H1 (cell line): ENCODE data around the gene PGM2L1. TPM values are rescaled to one million over a fixed set of nuclear protein-coding genes. Genes with fewer than 3 reads are reported as not detected.

Experiments
- CTCF ChIA-PET: fragments of 300-600 bp; sonication (Branson Sonifier 250); formaldehyde crosslinking; loops from one replicate; lab custom pipeline; 2021; ENCODE audit not compliant: partially characterized antibody; lab: Charles Lee
- POLR2A ChIA-PET: fragments of 300-600 bp; sonication (Branson Sonifier 250); formaldehyde crosslinking; loops from one replicate; lab custom pipeline; 2021; ENCODE audit warnings: inconsistent platforms; ENCODE audit not compliant: partially characterized antibody; lab: Charles Lee
- DNase-seq, 2 experiments: peaks; one replicate each; pipeline versions ENCODE4 v3.0.0 to v3.0.0-alpha.2; 2010 to 2022; ENCODE audit warnings: low spot score in 2 of 2, low read depth in 1 of 2, mixed read lengths in 1 of 2
- FAIRE-seq: peaks from 2 replicates; lab custom pipeline; 2011; peaks lifted over from hg19 to GRCh38; lab: Jason Lieb, UNC
- H2AFZ ChIP-seq: 2 replicates; pipeline ENCODE4 v1.8.1; 2012; ENCODE audit warnings: low read length, inconsistent platforms
- H2AK5ac ChIP-seq: 2 replicates; pipeline ENCODE4 v1.6.1; 2013; ENCODE audit warnings: low read depth, low read length
- H2BK120ac ChIP-seq: replicated peaks from 2 replicates; pipeline ENCODE3; 2013; ENCODE audit warnings: low read depth, low read length, inconsistent platforms
- H2BK12ac ChIP-seq: 2 replicates; pipeline ENCODE4 v1.6.1; 2013; ENCODE audit warnings: low read depth, low read length
- H2BK15ac ChIP-seq: 2 replicates; pipeline ENCODE4 v1.6.1; 2013; ENCODE audit warnings: low read length
- H2BK20ac ChIP-seq: 2 replicates; pipeline ENCODE4 v1.6.1; 2013; ENCODE audit warnings: low read length
- H2BK5ac ChIP-seq: 2 replicates; pipeline ENCODE4 v1.6.1; 2013; ENCODE audit warnings: low read depth, low read length
- H3K14ac ChIP-seq: 2 replicates; pipeline ENCODE4 v1.6.1; 2013; ENCODE audit warnings: inconsistent platforms; ENCODE audit not compliant: insufficient read length
- H3K18ac ChIP-seq: 2 replicates; pipeline ENCODE4 v1.6.1; 2013; ENCODE audit warnings: low read length; ENCODE audit errors: extremely low read depth
- H3K23ac ChIP-seq: 2 replicates; pipeline ENCODE4 v1.6.1; 2013; ENCODE audit warnings: inconsistent platforms; ENCODE audit not compliant: insufficient read length
- H3K23me2 ChIP-seq: 2 replicates; pipeline ENCODE4 v1.6.1; 2013; ENCODE audit warnings: low read depth, low read length
- H3K27ac ChIP-seq: 2 replicates; pipeline ENCODE4 v1.6.1; 2011; ENCODE audit warnings: low read depth, low read length, inconsistent platforms
- H3K27me3 ChIP-seq, 4 experiments: replicated peaks in 1 of 4; 1 replicate in 1 of 4; 2 replicates in 3 of 4; pipeline versions ENCODE4 v1.6.1 to v1.8.1; 2011 to 2013; ENCODE audit warnings: low read length in 3 of 4, mild to moderate bottlenecking in 3 of 4, inconsistent platforms in 2 of 4, mixed read lengths in 2 of 4, moderate library complexity in 1 of 4; ENCODE audit not compliant: control insufficient read depth in 3 of 4, insufficient read depth in 3 of 4; ENCODE audit errors: extremely low read depth in 1 of 4
- H3K36me3 ChIP-seq, 4 experiments: 2 replicates each; pipeline versions ENCODE4 v1.6.1 to v1.8.1; 2011 to 2013; ENCODE audit warnings: mild to moderate bottlenecking in 4 of 4, low read length in 3 of 4, moderate library complexity in 2 of 4, control low read depth in 1 of 4, inconsistent platforms in 1 of 4; ENCODE audit not compliant: insufficient read depth in 4 of 4, control insufficient read depth in 2 of 4
- H3K4ac ChIP-seq: replicated peaks from 2 replicates; pipeline ENCODE3; 2013; ENCODE audit warnings: low read length, low read depth, mixed read lengths, inconsistent platforms; ENCODE audit not compliant: insufficient read length
- H3K4me1 ChIP-seq, 4 experiments: replicated peaks in 1 of 4; 1 replicate in 1 of 4; 2 replicates in 3 of 4; pipeline versions ENCODE4 v1.6.1 to v1.8.1; 2011 to 2013; ENCODE audit warnings: low read length in 3 of 4, inconsistent platforms in 2 of 4, mixed read lengths in 1 of 4; ENCODE audit not compliant: insufficient read depth in 4 of 4, control insufficient read depth in 3 of 4
- H3K4me2 ChIP-seq, 2 experiments: 2 replicates each; pipeline versions ENCODE4 v1.6.1 to v1.8.1; 2011 to 2013; ENCODE audit warnings: low read depth in 2 of 2, low read length in 2 of 2, control low read depth in 1 of 2, inconsistent platforms in 1 of 2, mild to moderate bottlenecking in 1 of 2; ENCODE audit not compliant: insufficient read depth in 1 of 2
- H3K4me3 ChIP-seq, 4 experiments: fragments of 200-600, 300-600 bp in 1 of 4; sonication (generic), shearing (Covaris generic), sonication (Bioruptor Twin) in 1 of 4; 2 replicates each; pipeline versions ENCODE4 v1.5.1 to v1.8.1; 2011 to 2016; ENCODE audit warnings: low read length in 4 of 4, low read depth in 3 of 4, control low read depth in 2 of 4, inconsistent platforms in 2 of 4, mild to moderate bottlenecking in 2 of 4, mixed read lengths in 1 of 4, moderate library complexity in 1 of 4; ENCODE audit not compliant: insufficient read depth in 2 of 4; ENCODE audit errors: extremely low read depth in 1 of 4
- H3K56ac ChIP-seq: replicated peaks from 2 replicates; pipeline ENCODE3; 2013; ENCODE audit warnings: low read depth, mild to moderate bottlenecking, mixed read lengths, low read length, inconsistent platforms; ENCODE audit not compliant: insufficient read length
- H3K79me1 ChIP-seq: 2 replicates; pipeline ENCODE4 v1.6.1; 2013; ENCODE audit warnings: low read depth, low read length, control low read depth
- H3K79me2 ChIP-seq, 2 experiments: 2 replicates each; pipeline versions ENCODE4 v1.6.1 to v1.8.1; 2012 to 2013; ENCODE audit warnings: low read length in 2 of 2, mild to moderate bottlenecking in 2 of 2, inconsistent platforms in 1 of 2; ENCODE audit not compliant: insufficient read depth in 2 of 2, control insufficient read depth in 1 of 2
- H3K9ac ChIP-seq, 4 experiments: replicated peaks in 1 of 4; 1 replicate in 1 of 4; 2 replicates in 3 of 4; pipeline versions ENCODE4 v1.6.1 to v1.8.1; 2011 to 2013; ENCODE audit warnings: low read depth in 3 of 4, low read length in 3 of 4, control low read depth in 2 of 4, mild to moderate bottlenecking in 2 of 4, moderate library complexity in 2 of 4, inconsistent platforms in 1 of 4; ENCODE audit errors: extremely low read depth in 1 of 4
- H3K9me3 ChIP-seq, 2 experiments: 2 replicates each; pipeline versions ENCODE4 v1.6.1 to v1.8.1; 2012 to 2013; ENCODE audit warnings: mild to moderate bottlenecking in 2 of 2, moderate library complexity in 2 of 2, control low read depth in 1 of 2, inconsistent platforms in 1 of 2, low read depth in 1 of 2, low read length in 1 of 2, mixed read lengths in 1 of 2; ENCODE audit not compliant: insufficient read depth in 2 of 2
- H4K20me1 ChIP-seq, 2 experiments: replicated peaks in 1 of 2; 2 replicates each; pipeline versions ENCODE3 to v1.8.1; 2011 to 2013; ENCODE audit warnings: inconsistent platforms in 2 of 2, low read length in 2 of 2, mild to moderate bottlenecking in 1 of 2; ENCODE audit not compliant: insufficient read depth in 2 of 2, control insufficient read depth in 1 of 2
- H4K5ac ChIP-seq: 2 replicates; pipeline ENCODE4 v1.6.1; 2013; ENCODE audit warnings: low read length, low read depth, mixed read lengths, inconsistent platforms; ENCODE audit not compliant: insufficient read length
- H4K8ac ChIP-seq: 2 replicates; pipeline ENCODE4 v1.8.0; 2013; ENCODE audit warnings: mild to moderate bottlenecking, moderate library complexity, low read length, inconsistent platforms; ENCODE audit not compliant: insufficient read depth; ENCODE audit errors: extremely low read depth
- H4K91ac ChIP-seq: replicated peaks from 2 replicates; pipeline ENCODE3; 2013; ENCODE audit warnings: low read length, mixed read lengths, inconsistent platforms; ENCODE audit not compliant: insufficient read length
- ATF3 ChIP-seq: IDR thresholded peaks from 2 replicates; pipeline ENCODE4 v1.6.1; 2011; ENCODE audit warnings: low read depth, mild to moderate bottlenecking, low read length; ENCODE audit not compliant: insufficient read depth
- EGR1 ChIP-seq: IDR thresholded peaks from 2 replicates; pipeline ENCODE4 v1.6.1; 2011; ENCODE audit warnings: low read depth, low read length, borderline replicate concordance
- EZH2 ChIP-seq: fragments of 200-600 bp; sonication (generic); IDR thresholded peaks from 2 replicates; pipeline ENCODE4 v1.7.1; 2012; ENCODE audit warnings: low read depth, mild to moderate bottlenecking, moderate library complexity, low read length, inconsistent platforms; ENCODE audit not compliant: severe bottlenecking
- MAX ChIP-seq: IDR thresholded peaks from 2 replicates; pipeline ENCODE4 v1.6.1; 2012; ENCODE audit warnings: inconsistent platforms
- NRF1 ChIP-seq: IDR thresholded peaks from 2 replicates; pipeline ENCODE4 v1.6.1; 2011; ENCODE audit warnings: mild to moderate bottlenecking, low read depth, low read length, improper control_type of control experiment
- POLR2A ChIP-seq, 2 experiments: IDR thresholded peaks; 1 replicate in 1 of 2; 2 replicates in 1 of 2; pipeline ENCODE4 v1.6.1; 2011; ENCODE audit warnings: low read depth in 2 of 2, low read length in 2 of 2, mild to moderate bottlenecking in 2 of 2; ENCODE audit errors: control extremely low read depth in 1 of 2
- POLR2AphosphoS5 ChIP-seq: IDR thresholded peaks from 2 replicates; pipeline ENCODE4 v1.6.1; 2011; ENCODE audit warnings: low read depth, low read length
- SUZ12 ChIP-seq: fragments of 200-600 bp; sonication (generic); IDR thresholded peaks from 2 replicates; pipeline ENCODE4 v1.6.1; 2012; ENCODE audit warnings: mild to moderate bottlenecking, inconsistent platforms, low read length, moderate library complexity, mixed read lengths
- TAF1 ChIP-seq: IDR thresholded peaks from 2 replicates; pipeline ENCODE4 v1.6.1; 2011; ENCODE audit warnings: mild to moderate bottlenecking, low read depth, low read length
- USF2 ChIP-seq: IDR thresholded peaks from 2 replicates; pipeline ENCODE4 v1.6.1; 2011; ENCODE audit warnings: low read length, improper control_type of control experiment
- YY1 ChIP-seq: IDR thresholded peaks from 2 replicates; pipeline ENCODE4 v1.6.1; 2011; ENCODE audit warnings: low read depth, mild to moderate bottlenecking, low read length
- WGBS, 2 experiments: shearing (Covaris generic) in 1 of 2; methylation state at CpG; one replicate each; pipeline versions ENCODE4 v1.1.6 to v1.1.7; 2013 to 2015; ENCODE audit warnings: low lambda C conversion rate in 2 of 2, mixed read lengths in 2 of 2, inconsistent platforms in 1 of 2, low coverage in 1 of 2, missing lambda C conversion rate in 1 of 2; ENCODE audit not compliant: insufficient replicate concordance in 2 of 2, insufficient coverage in 1 of 2, insufficient read length in 1 of 2; ENCODE audit errors: extremely low coverage in 1 of 2, missing lambda C conversion rate in 1 of 2; 5-methylcytosine and 5-hydroxymethylcytosine counted together
- polyA plus RNA-seq, 7 experiments: library from polyadenylated mRNA; depleted of rRNA in 3 of 7; stranded (reverse) in 5 of 7; unstranded in 2 of 7; fragments of >200 nt in 5 of 7; fragments of 200-250 nt in 2 of 7; gene quantifications; 1 replicate in 5 of 7; 2 replicates in 1 of 7; 4 replicates in 1 of 7; pipeline versions ENCODE4 v1.2.1 to v1.2.3, GENCODE V29; 2011 to 2013; ENCODE audit warnings: missing spikeins in 2 of 7, mixed read lengths in 2 of 7
- total RNA-seq: library from RNA; stranded (reverse); fragmentation: NEBNext Ultra II Directional; extraction: Animal tissue kit (Norgen Biotek cat#: 25700); gene quantifications from 2 replicates; pipeline ENCODE4 v1.2.1, GENCODE V29; 2021

The PGM2L1 gene
- total and polyA plus RNA-seq, 2 of the 8 experiments (the other 6 are each of a cell fraction or from before 2014, with no cell fraction given) = 5.0 to 42.7 TPM

GRCh38 chr11:74412321-74412720 is 14.1 kb upstream of the PGM2L1 start:
- 93% methylated on average over 2 of the region's 2 CpGs; no CpG with 5 or more reads in 1 of the 2 experiments for WGBS, 2 experiments
- no peaks in the 10 kb centered on the region for H3K79me2 ChIP-seq
- H3K36me3 ChIP-seq = no peaks in the 10 kb centered on the region
- H3K14ac ChIP-seq = no peak overlapping the region
- no peak overlapping the region for H3K27ac ChIP-seq
- no peaks in the 10 kb centered on the region for H3K23me2 ChIP-seq
- no peak for DNase-seq
- H2BK15ac ChIP-seq = no peak overlapping the region
- H4K20me1 ChIP-seq = no peaks in the 10 kb centered on the region
- H3K56ac ChIP-seq = no peak overlapping the region
- no peak overlapping the region for H3K4me3 ChIP-seq
- H3K18ac ChIP-seq = no peak overlapping the region
- ChIA-PET POLR2A (interaction anchor here (1.1 kb wide), 1 partner anchor 14 kb away, joined by 4 read pairs; the partner anchor contains the start of gene PGM2L1), CTCF (interaction anchor here (1.2 to 1.9 kb wide), 2 partner anchors 23 to 55 kb away, joined by 3 to 5 read pairs; no protein-coding TSS in a partner anchor)
- H3K4ac ChIP-seq = no peak overlapping the region
- no peak overlapping the region for H4K8ac ChIP-seq
- no peak overlapping the region for H3K4me2 ChIP-seq
- FAIRE-seq = no peak
- no peak overlapping the region for H2BK120ac ChIP-seq
- TF ChIP-seq YY1 (no peak), USF2 (no peak), MAX (no peak), EZH2 (no peak), ATF3 (no peak), POLR2A (IDR thresholded peaks at IDR 0.05; ENCODE audit: control extremely low read depth in 1 of 2, low read depth in 2 of 2, low read length in 2 of 2) (no peak), NRF1 (no peak), EGR1 (no peak), POLR2AphosphoS5 (no peak), SUZ12 (no peak), TAF1 (no peak)
- H2AFZ ChIP-seq = no peak overlapping the region
- peaks cover 0 to 4% (median 0%) of the 10 kb centered on the region in 4 experiments; a peak in 1 of 7 replicates for H3K4me1 ChIP-seq
- no peak overlapping the region for H3K9ac ChIP-seq
- no peak overlapping the region for H4K91ac ChIP-seq
- H2BK20ac ChIP-seq = no peak overlapping the region
- H2BK12ac ChIP-seq = no peak overlapping the region
- H2AK5ac ChIP-seq = no peak overlapping the region
- no peaks in the 10 kb centered on the region for H3K9me3 ChIP-seq
- H3K27me3 ChIP-seq = no peaks in the 10 kb centered on the region
- no peaks in the 10 kb centered on the region for H3K79me1 ChIP-seq
- H4K5ac ChIP-seq = no peak overlapping the region
- H2BK5ac ChIP-seq = no peak overlapping the region
- no peak overlapping the region for H3K23ac ChIP-seq
